HCT116 (cell line): ENCODE data around the gene ARSG. TPM values are rescaled to one million over a fixed set of nuclear protein-coding genes. Genes with fewer than 3 reads are reported as not detected.
"Not testable (repeated sequence)": the region's sequence is repeated elsewhere in the genome, so short reads cannot be mapped to it uniquely, and the experiment has no call there.

Experiments
- ATAC-seq: fragments of 200-7000 bp; cut with Tn5 transposase; 2 replicates; pipeline ENCODE4 v1.9.1; 2020; ENCODE audit warnings: mild to moderate bottlenecking, moderate library complexity
- BruUV-seq: library from RNA; stranded (reverse); fragments of 400-500 nt; replicated peaks from 2 replicates; lab custom pipeline; 2021; lab: Mats Ljungman, UMichigan
- CTCF ChIA-PET: fragments of 300-600 bp; sonication (Branson Sonifier 250); formaldehyde crosslinking; loops from one replicate; lab custom pipeline; 2021; ENCODE audit warnings: antibody characterized with exemption; lab: Charles Lee
- POLR2A ChIA-PET: fragments of 300-600, 350-600 bp; sonication (Branson Sonifier 250); formaldehyde crosslinking; loops from one replicate; lab custom pipeline; 2021; ENCODE audit warnings: antibody characterized with exemption; lab: Charles Lee
- RAD21 ChIA-PET, 2 experiments: fragments of 300-600 bp; sonication (Branson Sonifier 250); formaldehyde crosslinking; loops; one replicate each; lab custom pipeline; 2023; ENCODE audit warnings: low total read pairs in 2 of 2; ENCODE audit not compliant: uncharacterized antibody in 2 of 2, unreplicated experiment in 2 of 2, low non-redundant PET in 1 of 2; lab: Charles Lee
- DNase-seq: peaks from one replicate; pipeline ENCODE4 v3.0.0-alpha.2; 2010; ENCODE audit warnings: low read depth, low spot score
- H2AFZ ChIP-seq: fragments of 200-600 bp; shearing (Covaris generic), sonication (generic); 2 replicates; pipeline ENCODE4 v1.6.1; 2017; ENCODE audit warnings: low read depth, mixed run types, mixed read lengths, antibody characterized with exemption, low read length; ENCODE audit not compliant: poor library complexity, severe bottlenecking
- H3K27ac ChIP-seq: 2 replicates; pipeline ENCODE4 v1.5.1; 2012; ENCODE audit warnings: low read depth, low read length
- H3K27me3 ChIP-seq: fragments of 200-600 bp; sonication (generic); 2 replicates; pipeline ENCODE4 v1.6.1; 2016; ENCODE audit warnings: mixed run types, low read length, mixed read lengths; ENCODE audit not compliant: insufficient read depth
- H3K36me3 ChIP-seq, 2 experiments: fragments of 200-500 bp in 1 of 2; fragments of 200-600 bp in 1 of 2; sonication (Bioruptor generic) in 1 of 2; sonication (generic) in 1 of 2; 2 replicates each; pipeline versions ENCODE4 v1.5.1 to v1.6.1; 2014 to 2016; ENCODE audit warnings: low read length in 2 of 2, inconsistent platforms in 1 of 2, mixed read lengths in 1 of 2, mixed run types in 1 of 2; ENCODE audit not compliant: insufficient read depth in 2 of 2, control insufficient read depth in 1 of 2
- H3K4me1 ChIP-seq, 2 experiments: fragments of 200-600 bp in 1 of 2; sonication (generic) in 1 of 2; 2 replicates each; pipeline versions ENCODE4 v1.5.1 to v1.6.1; 2012 to 2017; ENCODE audit warnings: low read length in 2 of 2, inconsistent platforms in 1 of 2, mild to moderate bottlenecking in 1 of 2, mixed read lengths in 1 of 2, mixed run types in 1 of 2, moderate library complexity in 1 of 2; ENCODE audit not compliant: insufficient read depth in 2 of 2, control insufficient read depth in 1 of 2
- H3K4me2 ChIP-seq: fragments of 200-600 bp; sonication (generic); 2 replicates; pipeline ENCODE4 v1.6.1; 2017; ENCODE audit warnings: mixed run types, low read length, mixed read lengths
- H3K4me3 ChIP-seq, 2 experiments: fragments of 200-600 bp in 1 of 2; sonication (generic) in 1 of 2; replicated peaks in 1 of 2; 2 replicates each; pipeline ENCODE4 v1.5.1; 2011 to 2016; ENCODE audit warnings: low read length in 2 of 2, control low read depth in 1 of 2, low read depth in 1 of 2, mild to moderate bottlenecking in 1 of 2, mixed read lengths in 1 of 2, mixed run types in 1 of 2
- H3K79me2 ChIP-seq: fragments of 200-600 bp; sonication (generic); 2 replicates; pipeline ENCODE4 v1.6.1; 2017; ENCODE audit warnings: mild to moderate bottlenecking, mixed run types, low read length, moderate library complexity, mixed read lengths; ENCODE audit not compliant: insufficient read depth
- H3K9ac ChIP-seq: fragments of 200-600 bp; sonication (generic); 2 replicates; pipeline ENCODE4 v1.6.1; 2016; ENCODE audit warnings: low read length, mixed read lengths
- H3K9me2 ChIP-seq: fragments of 200-600 bp; sonication (generic), shearing (Covaris generic); 2 replicates; pipeline ENCODE4 v1.6.1; 2017; ENCODE audit warnings: mixed run types, mild to moderate bottlenecking, moderate library complexity; ENCODE audit not compliant: insufficient read depth
- H3K9me3 ChIP-seq, 2 experiments: fragments of 200-500 bp in 1 of 2; fragments of 200-600 bp in 1 of 2; sonication (Bioruptor generic) in 1 of 2; sonication (generic) in 1 of 2; 2 replicates each; pipeline ENCODE4 v1.6.1; 2014 to 2017; ENCODE audit warnings: low read length in 2 of 2, mixed read lengths in 2 of 2, inconsistent platforms in 1 of 2, low read depth in 1 of 2, mild to moderate bottlenecking in 1 of 2, mixed run types in 1 of 2, moderate library complexity in 1 of 2; ENCODE audit not compliant: control insufficient read depth in 1 of 2, insufficient read depth in 1 of 2
- H4K20me1 ChIP-seq: fragments of 200-600 bp; sonication (generic), shearing (Covaris generic); 2 replicates; pipeline ENCODE4 v1.6.1; 2017; ENCODE audit warnings: mixed run types, mild to moderate bottlenecking, moderate library complexity; ENCODE audit not compliant: insufficient read depth
- EGR1 ChIP-seq: IDR thresholded peaks from 2 replicates; pipeline ENCODE4 v1.6.1; 2012; ENCODE audit warnings: low read depth
- EZH2 ChIP-seq: fragments of 200-600 bp; sonication (generic); IDR thresholded peaks from 2 replicates; pipeline ENCODE4 v1.6.1; 2017; ENCODE audit warnings: antibody characterized with exemption, mixed run types
- POLR2AphosphoS5 ChIP-seq: IDR thresholded peaks from 2 replicates; pipeline ENCODE4 v1.6.1; 2011; ENCODE audit warnings: mild to moderate bottlenecking, low read depth, low read length, moderate library complexity
- ZNF274 ChIP-seq: fragments of 200-500 bp; sonication (Bioruptor generic); IDR thresholded peaks from 2 replicates; pipeline ENCODE4 v1.6.1; 2014; ENCODE audit warnings: mild to moderate bottlenecking, low read depth, low read length, inconsistent platforms
- intact Hi-C: fragments of 100-400 bp; cut with micrococcal nuclease; formaldehyde crosslinking; loops from 2 replicates; pipeline ENCODE4 v1.10.0; 2022
- total RNA-seq: library from RNA; stranded (reverse); gene quantifications from one replicate; pipeline ENCODE4 v1.2.1, GENCODE V29; 2021; ENCODE audit not compliant: unreplicated experiment
- TF ChIP-seq, protein P1 (sequence below), 3 experiments: fragments of 200-600 bp in 1 of 3; sonication (generic) in 1 of 3; IDR thresholded peaks in 2 of 3; conservative IDR thresholded peaks in 1 of 3; 2 replicates each; pipeline ENCODE4 v1.5.1; 2012 to 2017; ENCODE audit warnings: low read depth in 2 of 3, low read length in 2 of 3, antibody characterized with exemption in 1 of 3, borderline replicate concordance in 1 of 3, control low read depth in 1 of 3, mild to moderate bottlenecking in 1 of 3, mixed read lengths in 1 of 3, mixed run types in 1 of 3, moderate library complexity in 1 of 3; ENCODE audit not compliant: insufficient read depth in 1 of 3
- TF ChIP-seq, protein P2 (sequence below): IDR thresholded peaks from 2 replicates; pipeline ENCODE4 v1.6.1; 2012

ARSG gene
- total RNA-seq, 1 experiment from 2014 or later = 17.1 TPM

DNA sequence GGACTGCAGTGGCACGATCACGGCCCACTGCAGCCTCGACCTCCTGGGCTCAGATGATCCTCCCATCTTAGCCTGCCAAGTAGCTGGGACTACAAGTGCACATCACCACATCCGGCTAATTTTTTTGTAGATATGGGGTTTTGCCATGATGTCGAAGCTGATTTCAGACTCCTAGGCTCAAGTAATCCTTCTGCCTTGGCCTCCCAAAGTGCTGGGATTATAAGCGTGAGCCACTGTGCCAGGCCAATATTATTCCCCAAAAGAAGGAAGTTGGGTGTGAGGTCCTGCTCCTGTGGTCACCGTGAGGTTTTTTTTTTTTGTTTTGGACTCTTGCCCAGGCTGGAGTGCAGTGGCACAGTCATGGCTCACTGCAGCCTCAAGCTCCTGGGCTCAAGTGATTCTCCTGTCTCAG is 41.9 kb upstream of the ARSG start:
- Histone ChIP-seq H3K27me3 (no peaks in the 10 kb centered on the region), H2AFZ (no peak overlapping the region), H3K4me3 (peak overlapping the region in 1 of 2 experiments; percentile 67; a peak in 1 of 4 replicates), H3K9ac (0 out of 2 replicates have a peak overlapping the region, but pooled peaks have one; percentile 90), H3K79me2 (peaks cover 12% of the 10 kb centered on the region), H3K4me1 (peaks cover 14 to 29% of the 10 kb centered on the region in 2 experiments; a peak in 3 of 4 replicates), H4K20me1 (no peaks in the 10 kb centered on the region), H3K36me3 (peaks cover 1 to 16% of the 10 kb centered on the region in 2 experiments; a peak in 3 of 4 replicates), H3K27ac (peak overlapping the region; percentile 91; the same call in 1 of the 2 replicates), H3K4me2 (peak overlapping the region; percentile 79), H3K9me3 (no peaks in the 10 kb centered on the region), H3K9me2 (no peaks in the 10 kb centered on the region)
- ATAC-seq = no peak
- RAD21 ChIA-PET = interaction anchor here in 1 of 2 experiments (0.7 kb wide), 1 partner anchor 230 kb away, joined by 3 read pairs; no protein-coding TSS in a partner anchor
- no peak for TF ChIP-seq EZH2
- peak; percentile 30; the same call in 1 of the 2 replicates for TF ChIP-seq POLR2AphosphoS5
- TF ChIP-seq, protein P1, sequence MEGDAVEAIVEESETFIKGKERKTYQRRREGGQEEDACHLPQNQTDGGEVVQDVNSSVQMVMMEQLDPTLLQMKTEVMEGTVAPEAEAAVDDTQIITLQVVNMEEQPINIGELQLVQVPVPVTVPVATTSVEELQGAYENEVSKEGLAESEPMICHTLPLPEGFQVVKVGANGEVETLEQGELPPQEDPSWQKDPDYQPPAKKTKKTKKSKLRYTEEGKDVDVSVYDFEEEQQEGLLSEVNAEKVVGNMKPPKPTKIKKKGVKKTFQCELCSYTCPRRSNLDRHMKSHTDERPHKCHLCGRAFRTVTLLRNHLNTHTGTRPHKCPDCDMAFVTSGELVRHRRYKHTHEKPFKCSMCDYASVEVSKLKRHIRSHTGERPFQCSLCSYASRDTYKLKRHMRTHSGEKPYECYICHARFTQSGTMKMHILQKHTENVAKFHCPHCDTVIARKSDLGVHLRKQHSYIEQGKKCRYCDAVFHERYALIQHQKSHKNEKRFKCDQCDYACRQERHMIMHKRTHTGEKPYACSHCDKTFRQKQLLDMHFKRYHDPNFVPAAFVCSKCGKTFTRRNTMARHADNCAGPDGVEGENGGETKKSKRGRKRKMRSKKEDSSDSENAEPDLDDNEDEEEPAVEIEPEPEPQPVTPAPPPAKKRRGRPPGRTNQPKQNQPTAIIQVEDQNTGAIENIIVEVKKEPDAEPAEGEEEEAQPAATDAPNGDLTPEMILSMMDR (IDR thresholded peaks at IDR 0.05 in 2 of 3, conservative IDR thresholded peaks at IDR 0.05 in 1 of 3; ENCODE audit: borderline replicate concordance in 1 of 3, insufficient read depth in 1 of 3, low read depth in 2 of 3, low read length in 2 of 3) = no peak
- TF ChIP-seq ZNF274 = no peak
- TF ChIP-seq EGR1 = no peak
- TF ChIP-seq, protein P2, sequence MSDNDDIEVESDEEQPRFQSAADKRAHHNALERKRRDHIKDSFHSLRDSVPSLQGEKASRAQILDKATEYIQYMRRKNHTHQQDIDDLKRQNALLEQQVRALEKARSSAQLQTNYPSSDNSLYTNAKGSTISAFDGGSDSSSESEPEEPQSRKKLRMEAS = no peak
- intact Hi-C loops = loop anchor here (5.0 kb wide), 1 partner anchor 188 kb away; no protein-coding TSS in a partner anchor
- POLR2A ChIA-PET = interaction anchor here (1.0 kb wide), 1 partner anchor 49 kb away, joined by 3 read pairs; no protein-coding TSS in a partner anchor
- BruUV-seq = no TSS peak
- no peak for DNase-seq
- CTCF ChIA-PET = interaction anchor here (0.8 to 1.3 kb wide), 3 partner anchors 16 to 187 kb away, joined by 3 to 5 read pairs (median 3); no protein-coding TSS in a partner anchor

DNA sequence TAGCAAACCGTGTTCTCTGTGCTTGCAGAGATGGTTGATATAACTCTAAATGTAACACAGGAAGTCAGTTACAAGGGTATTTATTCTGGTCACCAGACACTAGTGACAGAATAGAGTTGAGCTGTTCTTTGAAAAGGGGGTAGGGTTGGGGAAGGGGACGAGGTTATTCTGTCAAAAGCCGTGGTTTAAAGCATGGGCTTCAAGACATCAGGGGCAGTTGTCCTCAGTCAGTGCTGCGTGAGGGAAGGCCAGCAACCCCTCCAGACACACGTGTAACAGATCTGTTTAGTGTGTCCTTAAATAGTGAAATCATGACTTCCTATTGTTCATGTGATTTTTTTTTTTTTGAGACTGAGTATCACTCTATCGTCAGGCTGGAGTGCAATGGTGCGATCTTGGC is 37.9 kb upstream of the ARSG start:
- H3K27ac ChIP-seq, H3K4me3 ChIP-seq, H3K9me3 ChIP-seq, intact Hi-C loops, H2AFZ ChIP-seq, H3K9me2 ChIP-seq, H4K20me1 ChIP-seq, ATAC-seq, BruUV-seq, H3K27me3 ChIP-seq, RAD21 ChIA-PET, CTCF ChIA-PET, POLR2A ChIA-PET, H3K4me2 ChIP-seq, H3K9ac ChIP-seq, H3K79me2 ChIP-seq, DNase-seq: not testable (repeated sequence)
- Histone ChIP-seq H3K4me1 (peaks cover 12 to 16% of the 10 kb centered on the region in 2 experiments; a peak in 3 of 4 replicates), H3K36me3 (peaks cover 16 to 31% of the 10 kb centered on the region in 2 experiments)
